Endothelial cell of umbilical vein (primary cell): ENCODE data around the gene HTRA3. TPM values are rescaled to one million over a fixed set of nuclear protein-coding genes. Genes with fewer than 3 reads are reported as not detected.

Experiments used
- BruUV-seq: library from RNA; stranded (reverse); fragments of 400-500 nt; replicated peaks from 2 replicates; lab custom pipeline; 2021; lab: Mats Ljungman, UMichigan
- CTCF ChIA-PET: fragments of 300-600, 350-600 bp; sonication (Branson Sonifier 250); formaldehyde crosslinking; loops from one replicate; lab custom pipeline; 2021; ENCODE audit warnings: antibody characterized with exemption, inconsistent platforms; lab: Charles Lee
- POLR2A ChIA-PET: fragments of 300-600, 350-600 bp; sonication (Branson Sonifier 250); formaldehyde crosslinking; loops from one replicate; lab custom pipeline; 2021; ENCODE audit warnings: antibody characterized with exemption, inconsistent platforms; lab: Charles Lee
- DNase-seq: peaks from one replicate; pipeline ENCODE4 v3.0.0-alpha.2; 2011; ENCODE audit warnings: low read depth, low spot score
- FAIRE-seq: peaks from 2 replicates; lab custom pipeline; 2011; peaks lifted over from hg19 to GRCh38; lab: Jason Lieb, UNC
- H2AFZ ChIP-seq: 2 replicates; pipeline ENCODE4 v1.6.0; 2012; ENCODE audit warnings: low read depth, low read length, control low read depth, inconsistent platforms
- H3K27ac ChIP-seq: 2 replicates; pipeline ENCODE4 v1.5.1; 2011; ENCODE audit warnings: low read depth, mild to moderate bottlenecking, control low read depth, low read length, moderate library complexity; ENCODE audit not compliant: insufficient read depth
- H3K27me3 ChIP-seq, 2 experiments: 2 replicates each; pipeline versions ENCODE4 v1.6.0 to v1.6.1; 2011; ENCODE audit warnings: low read length in 2 of 2, mixed read lengths in 1 of 2; ENCODE audit not compliant: control insufficient read depth in 2 of 2, insufficient read depth in 2 of 2
- H3K36me3 ChIP-seq, 2 experiments: 2 replicates in 1 of 2; 3 replicates in 1 of 2; pipeline ENCODE4 v1.5.1; 2011; ENCODE audit warnings: low read length in 2 of 2, mild to moderate bottlenecking in 1 of 2, moderate library complexity in 1 of 2; ENCODE audit not compliant: control insufficient read depth in 2 of 2, insufficient read depth in 2 of 2; ENCODE audit errors: extremely low read depth in 1 of 2
- H3K4me1 ChIP-seq: 3 replicates; pipeline ENCODE4 v1.5.1; 2011; ENCODE audit warnings: mild to moderate bottlenecking, low read length; ENCODE audit not compliant: control insufficient read depth, insufficient read depth; ENCODE audit errors: extremely low read depth
- H3K4me2 ChIP-seq: 2 replicates; pipeline ENCODE4 v1.6.1; 2011; ENCODE audit warnings: low read length, control low read depth, mixed read lengths; ENCODE audit not compliant: insufficient read depth
- H3K4me3 ChIP-seq, 3 experiments: fragments of 200-600 bp in 1 of 3; sonication (generic), shearing (Covaris generic) in 1 of 3; replicated peaks in 1 of 3; 2 replicates each; pipeline ENCODE4 v1.5.1; 2011 to 2016; ENCODE audit warnings: control low read depth in 3 of 3, low read length in 3 of 3, mild to moderate bottlenecking in 2 of 3, inconsistent platforms in 1 of 3, low read depth in 1 of 3, moderate library complexity in 1 of 3; ENCODE audit not compliant: insufficient read depth in 1 of 3
- H3K79me2 ChIP-seq: 2 replicates; pipeline ENCODE4 v1.6.0; 2012; ENCODE audit warnings: low read length, inconsistent platforms; ENCODE audit not compliant: control insufficient read depth, insufficient read depth
- H3K9ac ChIP-seq: replicated peaks from 2 replicates; pipeline ENCODE3; 2011; ENCODE audit warnings: low read length, control low read depth; ENCODE audit not compliant: insufficient read depth; ENCODE audit errors: extremely low read depth
- H3K9me1 ChIP-seq: replicated peaks from 3 replicates; pipeline ENCODE4 v1.6.0; 2011; ENCODE audit warnings: mild to moderate bottlenecking, low read length; ENCODE audit not compliant: control insufficient read depth, insufficient read depth; ENCODE audit errors: extremely low read depth
- H3K9me3 ChIP-seq: replicated peaks from 2 replicates; pipeline ENCODE4 v1.5.1; 2012; ENCODE audit warnings: low read length, inconsistent platforms; ENCODE audit not compliant: control insufficient read depth, insufficient read depth
- H4K20me1 ChIP-seq: replicated peaks from 2 replicates; pipeline ENCODE3; 2011; ENCODE audit warnings: mild to moderate bottlenecking, low read length; ENCODE audit not compliant: control insufficient read depth, insufficient read depth; ENCODE audit errors: extremely low read depth
- EZH2 ChIP-seq: IDR thresholded peaks from 2 replicates; pipeline ENCODE4 v1.6.1; 2012; ENCODE audit warnings: borderline replicate concordance, low read depth, mild to moderate bottlenecking, moderate library complexity, low read length, inconsistent platforms; ENCODE audit not compliant: severe bottlenecking
- FOS ChIP-seq: IDR thresholded peaks from 2 replicates; pipeline ENCODE4 v1.6.1; 2011; ENCODE audit warnings: mild to moderate bottlenecking, low read length, moderate library complexity, borderline replicate concordance; ENCODE audit not compliant: insufficient read depth
- GATA2 ChIP-seq: IDR thresholded peaks from 2 replicates; pipeline ENCODE4 v1.7.0; 2011; ENCODE audit warnings: low read depth, mild to moderate bottlenecking, moderate library complexity, mixed read lengths, low read length; ENCODE audit not compliant: insufficient read length, insufficient read depth
- JUN ChIP-seq: IDR thresholded peaks from 2 replicates; pipeline ENCODE4 v1.6.1; 2011; ENCODE audit warnings: borderline replicate concordance, low read depth; ENCODE audit not compliant: insufficient read length, insufficient read depth
- POLR2A ChIP-seq: IDR thresholded peaks from 2 replicates; pipeline ENCODE4 v1.6.1; 2012; ENCODE audit warnings: low read depth, mild to moderate bottlenecking, control low read depth, low read length
- POLR2AphosphoS5 ChIP-seq: IDR thresholded peaks from 2 replicates; pipeline ENCODE4 v1.6.1; 2012; ENCODE audit warnings: low read depth, mild to moderate bottlenecking, control low read depth, low read length, moderate library complexity; ENCODE audit not compliant: insufficient read depth
- dilution Hi-C: fragments of 300-500 bp; cut with MboI; formaldehyde crosslinking; loops from one replicate; pipeline ENCODE4 v1.15.0; 2019; ENCODE audit warnings: low sequenced_read_pairs; ENCODE audit not compliant: extremely low pct_ligation_motif_present
- intact Hi-C: fragments of 100-400 bp; cut with micrococcal nuclease; formaldehyde crosslinking; loops from one replicate; pipeline ENCODE4 v1.10.0; 2022
- polyA plus RNA-seq, 4 experiments: library from polyadenylated mRNA; depleted of rRNA in 3 of 4; stranded (reverse) in 3 of 4; unstranded in 1 of 4; fragments of >200 nt; gene quantifications; 2 replicates each; pipeline versions ENCODE4 v1.2.1 to v1.2.3, GENCODE V29; 2011 to 2012; ENCODE audit warnings: missing spikeins in 1 of 4
- total RNA-seq: library from RNA; stranded (reverse); gene quantifications from 2 replicates; pipeline ENCODE4 v1.2.3, GENCODE V29; 2021
- TF ChIP-seq, protein P1 (sequence below): IDR thresholded peaks from 2 replicates; pipeline ENCODE4 v1.6.1; 2011; ENCODE audit not compliant: insufficient read depth, insufficient read length
- TF ChIP-seq, protein P2 (sequence below), 2 donors: IDR thresholded peaks; 1 replicate in 1 of 2; 2 replicates in 1 of 2; pipeline ENCODE4 v1.5.1; 2011; ENCODE audit warnings: low read length in 2 of 2, mild to moderate bottlenecking in 2 of 2, moderate library complexity in 2 of 2, control low read depth in 1 of 2, inconsistent platforms in 1 of 2, low read depth in 1 of 2; ENCODE audit not compliant: insufficient read depth in 1 of 2; ENCODE audit errors: extremely low read depth in 1 of 2

The HTRA3 gene
- total and polyA plus RNA-seq, 2 donors (not counting 3 experiments of a cell fraction or from before 2014, with no cell fraction given), result 9.0 to 12.0 TPM

- Histone ChIP-seq H3K79me2 (no peaks in the 10 kb centered on the region), H3K9ac (no peak overlapping the region), H3K27me3 (no peaks in the 10 kb centered on the region), H4K20me1 (no peaks in the 10 kb centered on the region), H3K36me3 (no peaks in the 10 kb centered on the region), H3K4me1 (peaks cover 9% of the 10 kb centered on the region), H2AFZ (no peak overlapping the region), H3K27ac (no peak overlapping the region), H3K9me3 (no peaks in the 10 kb centered on the region), H3K9me1 (no peaks in the 10 kb centered on the region), H3K4me3 (no peak overlapping the region), H3K4me2 (no peak overlapping the region)
- intact Hi-C loops, result no loop called here
- no TSS peak for BruUV-seq
- CTCF ChIA-PET, result interaction anchor here (2.9 kb wide), 1 partner anchor 13 kb away, joined by 9 read pairs; no protein-coding TSS in a partner anchor
- no peak for FAIRE-seq
- TF ChIP-seq POLR2AphosphoS5 (no peak), JUN (no peak), GATA2 (no peak), FOS (no peak), EZH2 (no peak), POLR2A (no peak)
- TF ChIP-seq, protein P1, sequence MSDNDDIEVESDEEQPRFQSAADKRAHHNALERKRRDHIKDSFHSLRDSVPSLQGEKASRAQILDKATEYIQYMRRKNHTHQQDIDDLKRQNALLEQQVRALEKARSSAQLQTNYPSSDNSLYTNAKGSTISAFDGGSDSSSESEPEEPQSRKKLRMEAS, result no peak
- TF ChIP-seq, protein P2, sequence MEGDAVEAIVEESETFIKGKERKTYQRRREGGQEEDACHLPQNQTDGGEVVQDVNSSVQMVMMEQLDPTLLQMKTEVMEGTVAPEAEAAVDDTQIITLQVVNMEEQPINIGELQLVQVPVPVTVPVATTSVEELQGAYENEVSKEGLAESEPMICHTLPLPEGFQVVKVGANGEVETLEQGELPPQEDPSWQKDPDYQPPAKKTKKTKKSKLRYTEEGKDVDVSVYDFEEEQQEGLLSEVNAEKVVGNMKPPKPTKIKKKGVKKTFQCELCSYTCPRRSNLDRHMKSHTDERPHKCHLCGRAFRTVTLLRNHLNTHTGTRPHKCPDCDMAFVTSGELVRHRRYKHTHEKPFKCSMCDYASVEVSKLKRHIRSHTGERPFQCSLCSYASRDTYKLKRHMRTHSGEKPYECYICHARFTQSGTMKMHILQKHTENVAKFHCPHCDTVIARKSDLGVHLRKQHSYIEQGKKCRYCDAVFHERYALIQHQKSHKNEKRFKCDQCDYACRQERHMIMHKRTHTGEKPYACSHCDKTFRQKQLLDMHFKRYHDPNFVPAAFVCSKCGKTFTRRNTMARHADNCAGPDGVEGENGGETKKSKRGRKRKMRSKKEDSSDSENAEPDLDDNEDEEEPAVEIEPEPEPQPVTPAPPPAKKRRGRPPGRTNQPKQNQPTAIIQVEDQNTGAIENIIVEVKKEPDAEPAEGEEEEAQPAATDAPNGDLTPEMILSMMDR (IDR thresholded peaks at IDR 0.05; ENCODE audit: extremely low read depth in 1 of 2, insufficient read depth in 1 of 2, low read depth in 1 of 2, low read length in 2 of 2), result no peak
- DNase-seq, result no peak
- dilution Hi-C loops, result no loop called here
- POLR2A ChIA-PET, result no interaction called here
Measured at GRCh38 chr4:8280876-8281440, 11.4 kb downstream of the HTRA3 start.
